Kidney (tissue), 14 donors: ENCODE results near the gene KPNA1. TPM values are rescaled to one million over a fixed set of nuclear protein-coding genes. Genes with fewer than 3 reads are reported as not detected.
"Not testable (repeated sequence)": the region's sequence is repeated elsewhere in the genome, so short reads cannot be mapped to it uniquely, and the experiment has no call there.

Source experiments
- DNase-seq, 5 donors: peaks; one replicate each; pipeline ENCODE4 v3.0.0-alpha.2; 2013 to 2020
- FAIRE-seq: peaks from 2 replicates; lab custom pipeline; 2012; peaks lifted over from hg19 to GRCh38; lab: Jason Lieb, UNC
- H3K27ac ChIP-seq, 2 donors: one replicate each; pipeline ENCODE4 v1.7.0; 2013; ENCODE audit warnings: low read depth in 2 of 2, low read length in 2 of 2, inconsistent platforms in 1 of 2
- H3K27me3 ChIP-seq: one replicate; pipeline ENCODE4 v1.7.1; 2013; ENCODE audit warnings: low read length, inconsistent platforms; ENCODE audit not compliant: control insufficient read depth, insufficient read depth
- H3K36me3 ChIP-seq, 3 donors: one replicate each; pipeline versions ENCODE4 v1.7.0 to v1.7.1; 2013; ENCODE audit warnings: low read length in 3 of 3, control low read depth in 1 of 3, inconsistent platforms in 1 of 3; ENCODE audit not compliant: insufficient read depth in 3 of 3, control insufficient read depth in 2 of 3
- H3K4me1 ChIP-seq, 3 donors: one replicate each; pipeline versions ENCODE4 v1.7.0 to v1.7.1; 2013; ENCODE audit warnings: low read length in 3 of 3, inconsistent platforms in 1 of 3, low read depth in 1 of 3; ENCODE audit not compliant: control insufficient read depth in 2 of 3, insufficient read depth in 2 of 3
- H3K4me3 ChIP-seq, 3 donors: one replicate each; pipeline versions ENCODE4 v1.7.0 to v1.8.1; 2013; ENCODE audit warnings: low read length in 3 of 3, control low read depth in 1 of 3, inconsistent platforms in 1 of 3
- H3K9ac ChIP-seq, 3 donors: one replicate each; pipeline versions ENCODE4 v1.7.0 to v1.7.1; 2013; ENCODE audit warnings: low read length in 3 of 3, control low read depth in 1 of 3, inconsistent platforms in 1 of 3
- H3K9me3 ChIP-seq, 3 donors: one replicate each; pipeline versions ENCODE4 v1.7.0 to v1.7.1; 2013; ENCODE audit warnings: low read length in 3 of 3, control low read depth in 1 of 3, inconsistent platforms in 1 of 3; ENCODE audit not compliant: control insufficient read depth in 2 of 3, insufficient read depth in 1 of 3
- CTCF ChIP-seq: IDR thresholded peaks from 3 replicates; pipeline ENCODE4 v1.5.1; 2012; ENCODE audit warnings: mild to moderate bottlenecking, moderate library complexity, borderline replicate concordance; ENCODE audit not compliant: insufficient read depth; ENCODE audit errors: extremely low read depth
- intact Hi-C: fragments of 100-400 bp; cut with DNase I; formaldehyde crosslinking; loops from one replicate; pipeline ENCODE4 v1.11.1; 2022
- polyA plus RNA-seq: library from polyadenylated mRNA; stranded (reverse); fragments of 350-450 nt; fragmentation: Illumina TruSeq; extraction: RNeasy Lipid Tissue Mini Kit (QIAGEN cat#74804); gene quantifications from one replicate; pipeline ENCODE4 v1.2.3, GENCODE V29; 2014; ENCODE audit warnings: low read depth, low replicate concordance; ENCODE audit not compliant: insufficient read depth
- total RNA-seq: library from RNA; stranded (reverse); fragmentation: NEBNext Ultra II Directional; extraction: Animal tissue kit (Norgen Biotek cat#: 25700); gene quantifications from one replicate; pipeline ENCODE4 v1.2.1, GENCODE V29; 2021
- donor health status: control.
- donor health status: control.
- donor health status: control.
- donor health status: control.
- donor health status: control.
- donor health status: DM: yes; HTN: yes; CAD: no.
- donor health status: Normal renal cell carcinoma (clear cell type).

Gene KPNA1
- total and polyA plus RNA-seq, 2 donors from 2014 or later = 16.8 to 64.5 TPM

- no peak overlapping the region for H3K9ac ChIP-seq
- H3K27me3 ChIP-seq = no peaks in the 10 kb centered on the region
- no peaks in the 10 kb centered on the region for H3K9me3 ChIP-seq
- no peaks in the 10 kb centered on the region for H3K36me3 ChIP-seq
- FAIRE-seq = no peak
- TF ChIP-seq CTCF = no peak
- H3K27ac ChIP-seq = no peak overlapping the region
- H3K4me3 ChIP-seq = no peak overlapping the region
- intact Hi-C loops = no loop called here
- H3K4me1 ChIP-seq = peaks cover 0 to 5% (median 0%) of the 10 kb centered on the region in 3 donors
- DNase-seq = no peak
Observed at GRCh38 chr3:122506450-122506849, 8.3 kb downstream of the KPNA1 start.

- no peak for TF ChIP-seq CTCF
Observed at GRCh38 chr3:122505676-122506075, 9.1 kb downstream of the KPNA1 start.

GRCh38 chr3:122502941-122503340 is 11.8 kb downstream of the KPNA1 start:
- Histone ChIP-seq H3K9ac (no peak overlapping the region), H3K27ac (no peak overlapping the region), H3K4me1 (peaks cover 0 to 5% (median 0%) of the 10 kb centered on the region in 3 donors), H3K9me3 (no peaks in the 10 kb centered on the region), H3K36me3 (no peaks in the 10 kb centered on the region), H3K4me3 (no peak overlapping the region), H3K27me3 (no peaks in the 10 kb centered on the region)
- FAIRE-seq (no peak), DNase-seq (no peak)
- intact Hi-C loops = no loop called here
- TF ChIP-seq CTCF = no peak

More at GRCh38 chr3:122505676-122506075, 9.1 kb downstream of the KPNA1 start:
- H3K9ac ChIP-seq = no peak overlapping the region
- H3K27me3 ChIP-seq = no peaks in the 10 kb centered on the region
- H3K9me3 ChIP-seq = no peaks in the 10 kb centered on the region
- H3K4me1 ChIP-seq = peaks cover 0 to 5% (median 0%) of the 10 kb centered on the region in 3 donors
- FAIRE-seq (no peak), DNase-seq (no peak)
- H3K4me3 ChIP-seq = no peak overlapping the region
- intact Hi-C loops = no loop called here
- no peaks in the 10 kb centered on the region for H3K36me3 ChIP-seq
- no peak overlapping the region for H3K27ac ChIP-seq

GRCh38 chr3:122502139-122502538 is 12.6 kb downstream of the KPNA1 start:
- H3K27me3 ChIP-seq = no peaks in the 10 kb centered on the region
- FAIRE-seq = no peak
- intact Hi-C loops = no loop called here

GRCh38 chr3:122500964-122501363 is 13.8 kb downstream of the KPNA1 start:
- H3K4me3 ChIP-seq, H3K36me3 ChIP-seq, DNase-seq, FAIRE-seq, H3K9me3 ChIP-seq, intact Hi-C loops, H3K27ac ChIP-seq, H3K4me1 ChIP-seq, H3K9ac ChIP-seq, H3K27me3 ChIP-seq: not testable (repeated sequence)

More at GRCh38 chr3:122502139-122502538, 12.6 kb downstream of the KPNA1 start:
- no peak for TF ChIP-seq CTCF
- Histone ChIP-seq H3K36me3 (no peaks in the 10 kb centered on the region), H3K9me3 (no peaks in the 10 kb centered on the region), H3K27ac (no peak overlapping the region), H3K4me3 (no peak overlapping the region), H3K9ac (no peak overlapping the region), H3K4me1 (peaks cover 0 to 5% (median 0%) of the 10 kb centered on the region in 3 donors)
- DNase-seq = no peak
